GM19438 (cell line): ENCODE measurements around the gene ZNF367.

Experiments
- ATAC-seq: cut with Tn5 transposase; IDR thresholded peaks from one replicate; pipeline ENCODE4 v1.9.1; 2021; ENCODE audit warnings: low read depth; ENCODE audit not compliant: unreplicated experiment

The ZNF367 gene

GRCh38 chr9:96408409-96409280 lies 9.5 kb downstream of the ZNF367 start:
- ATAC-seq = no peak

GRCh38 chr9:96400132-96400910 lies 17.8 kb downstream of the ZNF367 start:
- ATAC-seq = no peak

- peak; percentile 21 for ATAC-seq
These were observed 18.9 kb downstream of the ZNF367 start for GRCh38 chr9:96399325-96399633.

- peak; percentile 74 for ATAC-seq
These were observed 19.4 kb downstream of the ZNF367 start for GRCh38 chr9:96398582-96399324.

- ATAC-seq = no peak
These were observed 22.2 kb downstream of the ZNF367 start for GRCh38 chr9:96395964-96396363.

GRCh38 chr9:96394832-96395496 lies 23.2 kb downstream of the ZNF367 start:
- no peak for ATAC-seq

GRCh38 chr9:96392263-96392662 lies 25.9 kb downstream of the ZNF367 start:
- ATAC-seq = no peak

- no peak for ATAC-seq
These were observed 27.0 kb downstream of the ZNF367 start for GRCh38 chr9:96391021-96391765.

- ATAC-seq = no peak
These were observed 30.0 kb downstream of the ZNF367 start for GRCh38 chr9:96388144-96388543.

- ATAC-seq = no peak
These were observed 32.0 kb downstream of the ZNF367 start for GRCh38 chr9:96386157-96386556.

GRCh38 chr9:96383165-96383942 lies 34.8 kb downstream of the ZNF367 start, which contains the start of gene SLC35D2:
SLC35D2 (minus strand) TSS chr9:96383711; CDS start chr9:96383634, 77 bp downstream.
- ATAC-seq = peak; percentile 71

- no peak for ATAC-seq
These were observed 35.4 kb downstream of the ZNF367 start for GRCh38 chr9:96382839-96383164.

GRCh38 chr9:96382175-96382574 lies 36.0 kb downstream of the ZNF367 start:
- no peak for ATAC-seq

- ATAC-seq = no peak
These were observed 36.5 kb downstream of the ZNF367 start for GRCh38 chr9:96381696-96382095.

GRCh38 chr9:96381125-96381524 lies 37.0 kb downstream of the ZNF367 start:
- no peak for ATAC-seq

GRCh38 chr9:96379461-96379860 lies 38.7 kb downstream of the ZNF367 start:
- no peak for ATAC-seq

GRCh38 chr9:96378187-96378586 lies 40.0 kb downstream of the ZNF367 start:
- ATAC-seq = no peak

- no peak for ATAC-seq
These were observed 41.0 kb downstream of the ZNF367 start for GRCh38 chr9:96376891-96377874.
